ENCODE data around the gene CIPC. TPM values are rescaled to one million over a fixed set of nuclear protein-coding genes. Genes with fewer than 3 reads are reported as not detected.

Gene CIPC
- total and polyA plus RNA-seq, 2 of the 13 experiments (the other 11 are each of a cell fraction or from before 2014, with no cell fraction given), result 7.6 to 13.9 TPM

DNA sequence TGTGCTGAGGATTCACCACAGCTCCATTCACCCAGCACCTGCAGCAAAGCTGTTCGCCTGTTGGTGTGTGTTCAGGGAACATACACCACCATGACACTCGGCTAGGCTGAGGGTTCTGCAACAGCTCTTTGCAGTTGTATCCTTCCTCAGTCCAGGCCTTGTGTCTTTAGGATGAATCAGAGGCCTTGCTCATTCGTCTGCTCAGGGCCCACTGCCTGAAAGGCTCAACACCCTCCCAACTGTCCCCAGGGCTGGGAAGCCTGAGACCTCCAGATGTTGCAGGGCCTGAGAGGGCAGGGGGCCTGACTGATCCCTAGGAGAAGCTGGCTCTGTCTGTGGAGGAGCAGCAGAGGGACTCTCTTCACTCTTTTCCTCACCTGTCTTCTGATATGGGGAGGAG lies 32.3 kb downstream of the CIPC start:
- Histone ChIP-seq H2AFZ (ENCODE audit: low read length) (no peak overlapping the region), H3K27me3 (ENCODE audit: control insufficient read depth in 1 of 2, insufficient read depth in 2 of 2, low read length in 2 of 2) (peaks cover 1 to 12% of the 10 kb centered on the region in 2 experiments; a peak in 4 of 5 replicates), H3K4me3 (replicated peaks in 1 of 3; ENCODE audit: insufficient read depth in 1 of 3, low read depth in 2 of 3, low read length in 3 of 3) (no peak overlapping the region), H3K9ac (ENCODE audit: insufficient read depth, low read depth, low read length) (no peak overlapping the region), H3K4me1 (ENCODE audit: insufficient read depth, low read length) (no peaks in the 10 kb centered on the region), H3K79me2 (ENCODE audit: insufficient read depth, low read length) (no peaks in the 10 kb centered on the region), H3K36me3 (replicated peaks in 1 of 2; ENCODE audit: control insufficient read depth in 1 of 2, insufficient read depth in 2 of 2, low read length in 2 of 2) (no peaks in the 10 kb centered on the region), H3K27ac (ENCODE audit: extremely low read length, insufficient read depth, low read length) (no peak overlapping the region), H4K20me1 (ENCODE audit: insufficient read depth, low read length) (no peaks in the 10 kb centered on the region), H3K9me3 (ENCODE audit: low read length) (no peaks in the 10 kb centered on the region), H3K4me2 (ENCODE audit: low read depth, low read length) (no peak overlapping the region)
- no peak for FAIRE-seq
- CTCF ChIA-PET (ENCODE audit: low intra/inter-chr PET ratio, low total read pairs), result no interaction called here
- no peak for DNase-seq (ENCODE audit: low spot score)
- POLR2A ChIA-PET, result no interaction called here
- no peak for ATAC-seq
- in situ Hi-C loops (cut with HindIII; ENCODE audit: extremely low pct_ligation_motif_present, low pct_unique_long_range_greater_than_20kb) (no loop called here), intact Hi-C loops (cut with micrococcal nuclease; ENCODE audit: unreplicated experiment) (no loop called here)
- BruUV-seq (replicated peaks), result no TSS peak
- 0% methylated on average over 3 of the region's 3 CpGs for WGBS (ENCODE audit: low lambda C conversion rate)
- TF ChIP-seq ZSCAN5A (CRISPR knock-in tag; IDR thresholded peaks at IDR 0.05; ENCODE audit: borderline replicate concordance) (no peak), ZNF678 (CRISPR knock-in tag; IDR thresholded peaks at IDR 0.05) (no peak), PHF5A (CRISPR knock-in tag; IDR thresholded peaks at IDR 0.05; ENCODE audit: low read depth, unreplicated experiment) (no peak), TERF1 (CRISPR knock-in tag; IDR thresholded peaks at IDR 0.05) (no peak), ZMAT3 (CRISPR knock-in tag; conservative IDR thresholded peaks at IDR 0.05) (no peak), TAF15 (IDR thresholded peaks at IDR 0.05; ENCODE audit: low read depth, low read length, poor library complexity, severe bottlenecking) (no peak), HNRNPK (IDR thresholded peaks at IDR 0.05; ENCODE audit: low read depth, low read length, poor library complexity, severe bottlenecking) (no peak), NAIF1 (CRISPR knock-in tag; IDR thresholded peaks at IDR 0.05; ENCODE audit: borderline replicate concordance) (no peak), EED (CRISPR knock-in tag; IDR thresholded peaks at IDR 0.05) (no peak), THYN1 (CRISPR knock-in tag; IDR thresholded peaks at IDR 0.05; ENCODE audit: borderline replicate concordance, low read depth) (no peak), ATF6 (CRISPR knock-in tag; conservative IDR thresholded peaks at IDR 0.05) (no peak), HNF1B (CRISPR knock-in tag; IDR thresholded peaks at IDR 0.05) (no peak)
- TF ChIP-seq, protein P1, sequence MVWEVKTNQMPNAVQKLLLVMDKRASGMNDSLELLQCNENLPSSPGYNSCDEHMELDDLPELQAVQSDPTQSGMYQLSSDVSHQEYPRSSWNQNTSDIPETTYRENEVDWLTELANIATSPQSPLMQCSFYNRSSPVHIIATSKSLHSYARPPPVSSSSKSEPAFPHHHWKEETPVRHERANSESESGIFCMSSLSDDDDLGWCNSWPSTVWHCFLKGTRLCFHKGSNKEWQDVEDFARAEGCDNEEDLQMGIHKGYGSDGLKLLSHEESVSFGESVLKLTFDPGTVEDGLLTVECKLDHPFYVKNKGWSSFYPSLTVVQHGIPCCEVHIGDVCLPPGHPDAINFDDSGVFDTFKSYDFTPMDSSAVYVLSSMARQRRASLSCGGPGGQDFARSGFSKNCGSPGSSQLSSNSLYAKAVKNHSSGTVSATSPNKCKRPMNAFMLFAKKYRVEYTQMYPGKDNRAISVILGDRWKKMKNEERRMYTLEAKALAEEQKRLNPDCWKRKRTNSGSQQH (CRISPR knock-in tag; IDR thresholded peaks at IDR 0.05; ENCODE audit: low read depth), result no peak
